Gastrocnemius medialis (tissue), 4 donors: Measurements from ENCODE around the gene SPTBN1. TPM values are rescaled to one million over a fixed set of nuclear protein-coding genes. Genes with fewer than 3 reads are reported as not detected.

ENCODE experiments used
- ATAC-seq, 2 donors: fragments of 150-250 bp; one replicate each; pipeline ENCODE4 v1.9.1; 2016
- DNase-seq, 2 donors: peaks; one replicate each; pipeline ENCODE4 v3.0.0-alpha.2; 2019
- H3K27ac ChIP-seq, 4 donors: fragments of 200-600 bp; sonication (generic); 1 replicate in 1 of 4; 2 replicates in 3 of 4; pipeline ENCODE4 v1.5.1; 2016 to 2018; ENCODE audit warnings: mild to moderate bottlenecking in 2 of 4, moderate library complexity in 1 of 4
- H3K27me3 ChIP-seq, 3 donors: fragments of 200-600 bp; sonication (generic) in 2 of 3; 1 replicate in 1 of 3; 2 replicates in 2 of 3; pipeline versions ENCODE4 v1.5.1 to v1.6.0; 2016 to 2019; ENCODE audit warnings: mild to moderate bottlenecking in 1 of 3, moderate library complexity in 1 of 3
- H3K36me3 ChIP-seq, 2 donors: fragments of 200-600 bp; sonication (generic) in 1 of 2; one replicate each; pipeline ENCODE4 v1.5.1; 2017 to 2018
- H3K4me1 ChIP-seq, 2 donors: fragments of 200-600 bp; sonication (generic) in 1 of 2; one replicate each; pipeline ENCODE4 v1.5.1; 2016 to 2017; ENCODE audit warnings: mild to moderate bottlenecking in 2 of 2
- H3K4me3 ChIP-seq, 4 donors: fragments of 200-600 bp; sonication (generic) in 3 of 4; 1 replicate in 1 of 4; 2 replicates in 3 of 4; pipeline ENCODE4 v1.5.1; 2016 to 2019; ENCODE audit warnings: mild to moderate bottlenecking in 2 of 4
- H3K9me3 ChIP-seq, 3 donors: fragments of 200-600 bp; sonication (generic) in 2 of 3; 1 replicate in 1 of 3; 2 replicates in 2 of 3; pipeline ENCODE4 v1.5.1; 2016 to 2019
- CTCF ChIP-seq, 5 experiments: fragments of 450-650 bp in 3 of 5; fragments of 200-600 bp in 2 of 5; sonication (generic) in 2 of 5; IDR thresholded peaks in 4 of 5; conservative IDR thresholded peaks in 1 of 5; 1 replicate in 4 of 5; 2 replicates in 1 of 5; pipeline ENCODE4 v1.5.1; 2016 to 2019; ENCODE audit warnings: antibody characterized with exemption in 5 of 5, mild to moderate bottlenecking in 3 of 5, moderate library complexity in 3 of 5
- POLR2A ChIP-seq, 2 donors: fragments of 450-650 bp; IDR thresholded peaks; one replicate each; pipeline ENCODE4 v1.6.1; 2017; ENCODE audit warnings: antibody characterized with exemption in 2 of 2, mild to moderate bottlenecking in 2 of 2, moderate library complexity in 2 of 2
- in situ Hi-C, 4 donors: fragments of 200-750 bp; cut with MboI; loops; one replicate each; pipeline versions ENCODE4 v1.15.0 to v1.8.0; 2017; ENCODE audit warnings: low sequenced_read_pairs in 4 of 4
- intact Hi-C: fragments of 100-400 bp; cut with DNase I; formaldehyde crosslinking; loops from one replicate; pipeline ENCODE4 v1.15.1; 2023; ENCODE audit warnings: low total_unique reads
- total RNA-seq, 4 donors: library from RNA; depleted of rRNA; stranded (reverse); fragments of >200 nt; gene quantifications; one replicate each; pipeline versions ENCODE4 v1.1.0 to v1.2.3, GENCODE V29; 2016

Gene SPTBN1
- total RNA-seq, 4 donors from 2014 or later, result 107 to 191 (median 119) TPM

- Histone ChIP-seq H3K27ac (no peak overlapping the region), H3K4me1 (peaks cover 23 to 56% of the 10 kb centered on the region in 2 donors), H3K9me3 (no peaks in the 10 kb centered on the region), H3K36me3 (no peaks in the 10 kb centered on the region), H3K27me3 (no peaks in the 10 kb centered on the region), H3K4me3 (no peak overlapping the region)
- TF ChIP-seq CTCF (IDR thresholded peaks at IDR 0.05 in 4 of 5, conservative IDR thresholded peaks at IDR 0.05 in 1 of 5) (no peak), POLR2A (IDR thresholded peaks at IDR 0.05) (no peak)
- ATAC-seq (no peak), DNase-seq (no peak)
- intact Hi-C loops (no loop called here), in situ Hi-C loops (no loop called here)
Measured at GRCh38 chr2:54551123-54551756, 95.1 kb downstream of the SPTBN1 start.

GRCh38 chr2:54553075-54553474 is 96.9 kb downstream of the SPTBN1 start:
- Histone ChIP-seq H3K4me3 (no peak overlapping the region), H3K9me3 (no peaks in the 10 kb centered on the region), H3K36me3 (no peaks in the 10 kb centered on the region), H3K27ac (peak overlapping the region in 1 of 4 donors; percentile 26), H3K27me3 (no peaks in the 10 kb centered on the region), H3K4me1 (peaks cover 28 to 56% of the 10 kb centered on the region in 2 donors)
- DNase-seq (no peak), ATAC-seq (no peak)
- TF ChIP-seq CTCF (IDR thresholded peaks at IDR 0.05 in 4 of 5, conservative IDR thresholded peaks at IDR 0.05 in 1 of 5) (no peak), POLR2A (IDR thresholded peaks at IDR 0.05) (no peak)
- intact Hi-C loops (no loop called here), in situ Hi-C loops (no loop called here)

- no peaks in the 10 kb centered on the region for H3K27me3 ChIP-seq
- TF ChIP-seq CTCF (IDR thresholded peaks at IDR 0.05 in 4 of 5, conservative IDR thresholded peaks at IDR 0.05 in 1 of 5) (no peak), POLR2A (IDR thresholded peaks at IDR 0.05) (no peak)
- no peak overlapping the region for H3K4me3 ChIP-seq
- in situ Hi-C loops, result no loop called here
- H3K9me3 ChIP-seq, result no peaks in the 10 kb centered on the region
- DNase-seq, result no peak
- H3K4me1 ChIP-seq, result peaks cover 32 to 58% of the 10 kb centered on the region in 2 donors
- H3K27ac ChIP-seq, result no peak overlapping the region
- no peaks in the 10 kb centered on the region for H3K36me3 ChIP-seq
- intact Hi-C loops, result no loop called here
- no peak for ATAC-seq
Measured at GRCh38 chr2:54553775-54554174, 97.6 kb downstream of the SPTBN1 start.

- H3K4me3 ChIP-seq, result no peak overlapping the region
- TF ChIP-seq POLR2A (IDR thresholded peaks at IDR 0.05), result no peak
- TF ChIP-seq CTCF (IDR thresholded peaks at IDR 0.05 in 4 of 5, conservative IDR thresholded peaks at IDR 0.05 in 1 of 5), result no peak
- ATAC-seq, result no peak
- intact Hi-C loops (no loop called here), in situ Hi-C loops (no loop called here)
- no peaks in the 10 kb centered on the region for H3K27me3 ChIP-seq
- H3K36me3 ChIP-seq, result no peaks in the 10 kb centered on the region
- DNase-seq, result no peak
- H3K27ac ChIP-seq, result peak overlapping the region; percentile 7 to 87 (median 78)
- no peaks in the 10 kb centered on the region for H3K9me3 ChIP-seq
- H3K4me1 ChIP-seq, result peaks cover 38 to 53% of the 10 kb centered on the region in 2 donors
Measured at GRCh38 chr2:54555318-54555837, 99.3 kb downstream of the SPTBN1 start.
